ENCODE results near the gene RAB7A.

- TF ChIP-seq SUZ12 (IDR thresholded peaks at IDR 0.05; ENCODE audit: low read length) (no peak), CHD1 (IDR thresholded peaks at IDR 0.05; ENCODE audit: low read depth, low read length) (no peak), CTCF (IDR thresholded peaks at IDR 0.05; ENCODE audit: control extremely low read depth in 1 of 3, insufficient read depth in 1 of 3, low read depth in 1 of 3, low read length in 3 of 3) (no peak), USF2 (IDR thresholded peaks at IDR 0.05; ENCODE audit: low read length) (no peak), JUND (IDR thresholded peaks at IDR 0.05; ENCODE audit: low read length) (no peak), CHD2 (IDR thresholded peaks at IDR 0.05; ENCODE audit: low read length) (no peak), EZH2 (IDR thresholded peaks at IDR 0.05; ENCODE audit: low read depth, low read length, severe bottlenecking) (no peak), CREB1 (IDR thresholded peaks at IDR 0.05) (no peak)
These were observed 97.6 kb downstream of the RAB7A start for GRCh38 chr3:128823631-128824030.

Data from H1 (cell line).